ENCODE data around the gene DUOX1. TPM values are rescaled to one million over a fixed set of nuclear protein-coding genes. Genes with fewer than 3 reads are reported as not detected.

Gene DUOX1
- total and polyA plus RNA-seq, 2 donors (not counting 3 experiments of a cell fraction or from before 2014, with no cell fraction given), result not detected

DNA sequence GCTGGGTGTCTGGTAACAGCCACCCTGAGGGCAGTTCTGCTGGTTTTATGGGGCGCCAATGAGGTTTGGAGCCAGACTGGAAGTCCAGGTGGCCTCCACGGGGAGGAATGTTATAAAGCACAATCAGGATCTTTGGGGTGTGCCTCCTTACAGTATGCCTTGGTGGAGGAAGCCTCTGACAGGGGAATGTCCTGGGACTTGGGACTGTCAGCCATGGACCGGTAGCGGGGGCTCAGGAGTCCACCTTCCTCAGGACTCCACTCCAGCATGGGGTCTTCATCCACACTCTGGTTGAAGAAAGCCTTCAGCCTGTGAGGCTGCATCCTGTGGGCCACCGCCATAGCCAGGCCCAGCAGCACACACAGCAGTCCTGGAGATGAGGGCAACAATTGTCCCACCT is 10.8 kb upstream of the DUOX1 start:
- DNase-seq (ENCODE audit: low read depth, low spot score), result no peak
- Histone ChIP-seq H2AFZ (ENCODE audit: low read depth, low read length) (no peak overlapping the region), H3K9me3 (replicated peaks; ENCODE audit: control insufficient read depth, insufficient read depth, low read length) (no peaks in the 10 kb centered on the region), H3K9me1 (replicated peaks; ENCODE audit: control insufficient read depth, extremely low read depth, insufficient read depth, low read length) (no peaks in the 10 kb centered on the region), H3K27me3 (ENCODE audit: control insufficient read depth in 2 of 2, insufficient read depth in 2 of 2, low read length in 2 of 2) (peaks cover 39 to 47% of the 10 kb centered on the region in 2 experiments), H3K4me3 (replicated peaks in 1 of 3; ENCODE audit: insufficient read depth in 1 of 3, low read depth in 1 of 3, low read length in 3 of 3) (no peak overlapping the region), H4K20me1 (replicated peaks; ENCODE audit: control insufficient read depth, extremely low read depth, insufficient read depth, low read length) (no peaks in the 10 kb centered on the region), H3K27ac (ENCODE audit: insufficient read depth, low read depth, low read length) (no peak overlapping the region), H3K4me2 (ENCODE audit: insufficient read depth, low read length) (no peak overlapping the region), H3K79me2 (ENCODE audit: control insufficient read depth, insufficient read depth, low read length) (no peaks in the 10 kb centered on the region), H3K36me3 (ENCODE audit: control insufficient read depth in 2 of 2, extremely low read depth in 1 of 2, insufficient read depth in 2 of 2, low read length in 2 of 2) (no peaks in the 10 kb centered on the region), H3K4me1 (ENCODE audit: control insufficient read depth, extremely low read depth, insufficient read depth, low read length) (peaks cover 10% of the 10 kb centered on the region), H3K9ac (replicated peaks; ENCODE audit: extremely low read depth, insufficient read depth, low read length) (no peak overlapping the region)
- intact Hi-C loops (cut with micrococcal nuclease), result loop anchor here (2.0 to 5.0 kb wide), 4 partner anchors 80 to 267 kb away; no protein-coding TSS in a partner anchor
- BruUV-seq (replicated peaks), result no TSS peak
- POLR2A ChIA-PET, result no interaction called here
- CTCF ChIA-PET, result interaction anchor here (0.8 to 2.4 kb wide), 20 partner anchors 8 to 455 kb away, joined by 3 to 45 read pairs (median 6); partner anchors contain the start of genes DUOX1, DUOXA1 and SPG11
- FAIRE-seq, result no peak
- TF ChIP-seq EZH2 (IDR thresholded peaks at IDR 0.05; ENCODE audit: borderline replicate concordance, low read depth, low read length, severe bottlenecking) (no peak), POLR2A (IDR thresholded peaks at IDR 0.05; ENCODE audit: low read depth, low read length) (no peak), MYC (IDR thresholded peaks at IDR 0.05; ENCODE audit: low read depth, low read length) (no peak), JUN (IDR thresholded peaks at IDR 0.05; ENCODE audit: borderline replicate concordance, insufficient read depth, insufficient read length, low read depth) (no peak), FOS (IDR thresholded peaks at IDR 0.05; ENCODE audit: borderline replicate concordance, insufficient read depth, low read length) (no peak), GATA2 (IDR thresholded peaks at IDR 0.05; ENCODE audit: insufficient read depth, insufficient read length, low read depth, low read length) (no peak), POLR2AphosphoS5 (IDR thresholded peaks at IDR 0.05; ENCODE audit: insufficient read depth, low read depth, low read length) (no peak)
- TF ChIP-seq, protein P1, sequence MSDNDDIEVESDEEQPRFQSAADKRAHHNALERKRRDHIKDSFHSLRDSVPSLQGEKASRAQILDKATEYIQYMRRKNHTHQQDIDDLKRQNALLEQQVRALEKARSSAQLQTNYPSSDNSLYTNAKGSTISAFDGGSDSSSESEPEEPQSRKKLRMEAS (IDR thresholded peaks at IDR 0.05; ENCODE audit: insufficient read depth, insufficient read length), result no peak
- TF ChIP-seq, protein P2, sequence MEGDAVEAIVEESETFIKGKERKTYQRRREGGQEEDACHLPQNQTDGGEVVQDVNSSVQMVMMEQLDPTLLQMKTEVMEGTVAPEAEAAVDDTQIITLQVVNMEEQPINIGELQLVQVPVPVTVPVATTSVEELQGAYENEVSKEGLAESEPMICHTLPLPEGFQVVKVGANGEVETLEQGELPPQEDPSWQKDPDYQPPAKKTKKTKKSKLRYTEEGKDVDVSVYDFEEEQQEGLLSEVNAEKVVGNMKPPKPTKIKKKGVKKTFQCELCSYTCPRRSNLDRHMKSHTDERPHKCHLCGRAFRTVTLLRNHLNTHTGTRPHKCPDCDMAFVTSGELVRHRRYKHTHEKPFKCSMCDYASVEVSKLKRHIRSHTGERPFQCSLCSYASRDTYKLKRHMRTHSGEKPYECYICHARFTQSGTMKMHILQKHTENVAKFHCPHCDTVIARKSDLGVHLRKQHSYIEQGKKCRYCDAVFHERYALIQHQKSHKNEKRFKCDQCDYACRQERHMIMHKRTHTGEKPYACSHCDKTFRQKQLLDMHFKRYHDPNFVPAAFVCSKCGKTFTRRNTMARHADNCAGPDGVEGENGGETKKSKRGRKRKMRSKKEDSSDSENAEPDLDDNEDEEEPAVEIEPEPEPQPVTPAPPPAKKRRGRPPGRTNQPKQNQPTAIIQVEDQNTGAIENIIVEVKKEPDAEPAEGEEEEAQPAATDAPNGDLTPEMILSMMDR (IDR thresholded peaks at IDR 0.05; ENCODE audit: extremely low read depth in 1 of 2, insufficient read depth in 1 of 2, low read depth in 1 of 2, low read length in 2 of 2), result no peak
- dilution Hi-C loops (cut with MboI; ENCODE audit: extremely low pct_ligation_motif_present, low sequenced_read_pairs), result no loop called here
